Measurements from ENCODE around the gene GAS7. TPM values are rescaled to one million over a fixed set of nuclear protein-coding genes. Genes with fewer than 3 reads are reported as not detected.

GAS7 gene
- total RNA-seq, 1 experiment from 2014 or later: 4.1 TPM

- TF ChIP-seq CBX3 (IDR thresholded peaks at IDR 0.05; ENCODE audit: low read depth): no peak
- no peak for TF ChIP-seq POLR2AphosphoS5 (IDR thresholded peaks at IDR 0.05; ENCODE audit: low read depth, low read length)
- TF ChIP-seq SP1 (IDR thresholded peaks at IDR 0.05; ENCODE audit: low read depth): no peak
- TF ChIP-seq EZH2phosphoT487 (IDR thresholded peaks at IDR 0.05; ENCODE audit: borderline replicate concordance): no peak
- no peak for TF ChIP-seq ZNF274 (IDR thresholded peaks at IDR 0.05; ENCODE audit: low read depth, low read length)
- TF ChIP-seq MAX (IDR thresholded peaks at IDR 0.05): no peak
- TF ChIP-seq POLR2A (IDR thresholded peaks at IDR 0.05; ENCODE audit: borderline replicate concordance, extremely low read depth, insufficient read depth, insufficient read length): no peak
- TF ChIP-seq ZBTB33 (IDR thresholded peaks at IDR 0.05; ENCODE audit: extremely low read depth, insufficient replicate concordance, low read length): no peak
- TF ChIP-seq CTCF (IDR thresholded peaks at IDR 0.05 in 2 of 3, conservative IDR thresholded peaks at IDR 0.05 in 1 of 3; ENCODE audit: borderline replicate concordance in 1 of 3, insufficient read depth in 1 of 3, low read depth in 2 of 3, low read length in 2 of 3): no peak
- no peak for TF ChIP-seq YY1 (IDR thresholded peaks at IDR 0.05; ENCODE audit: extremely low read depth, insufficient replicate concordance, low read depth, low read length)
- TF ChIP-seq CEBPB (IDR thresholded peaks at IDR 0.05; ENCODE audit: low read depth): no peak
- no peak for TF ChIP-seq ELF1 (IDR thresholded peaks at IDR 0.05; ENCODE audit: borderline replicate concordance, low read depth)
- TF ChIP-seq SRF (IDR thresholded peaks at IDR 0.05; ENCODE audit: low read depth): no peak
- no peak for TF ChIP-seq REST (IDR thresholded peaks at IDR 0.05; ENCODE audit: low read depth)
- TF ChIP-seq EZH2 (IDR thresholded peaks at IDR 0.05): no peak
- no peak for TF ChIP-seq EGR1 (IDR thresholded peaks at IDR 0.05; ENCODE audit: low read depth)
- TF ChIP-seq ZFX (IDR thresholded peaks at IDR 0.05): no peak
- TF ChIP-seq ATF3 (IDR thresholded peaks at IDR 0.05): no peak
- DNase-seq (ENCODE audit: low read depth, low spot score) (no peak), ATAC-seq (no peak)
- Histone ChIP-seq H3K9ac (ENCODE audit: low read length) (no peak overlapping the region), H3K4me1 (ENCODE audit: control insufficient read depth in 1 of 2, insufficient read depth in 2 of 2, low read length in 2 of 2) (peaks cover 3 to 6% of the 10 kb centered on the region in 2 experiments; a peak in 3 of 4 replicates), H3K27ac (ENCODE audit: low read depth, low read length) (no peak overlapping the region), H3K27me3 (ENCODE audit: insufficient read depth, low read length) (no peaks in the 10 kb centered on the region), H3K4me2 (ENCODE audit: low read length) (no peak overlapping the region), H3K4me3 (replicated peaks in 1 of 2; ENCODE audit: low read depth in 1 of 2, low read length in 2 of 2) (no peak overlapping the region), H3K9me3 (ENCODE audit: control insufficient read depth in 1 of 2, insufficient read depth in 1 of 2, low read depth in 1 of 2, low read length in 2 of 2) (no peaks in the 10 kb centered on the region), H3K9me2 (ENCODE audit: insufficient read depth) (no peaks in the 10 kb centered on the region), H3K79me2 (ENCODE audit: insufficient read depth, low read length) (no peaks in the 10 kb centered on the region), H2AFZ (ENCODE audit: low read depth, low read length, poor library complexity, severe bottlenecking) (no peak overlapping the region), H4K20me1 (ENCODE audit: insufficient read depth) (no peaks in the 10 kb centered on the region), H3K36me3 (ENCODE audit: control insufficient read depth in 1 of 2, insufficient read depth in 2 of 2, low read length in 2 of 2) (no peaks in the 10 kb centered on the region)
- CTCF ChIA-PET: no interaction called here
- RAD21 ChIA-PET (ENCODE audit: low non-redundant PET in 1 of 2, low total read pairs in 2 of 2, uncharacterized antibody in 2 of 2, unreplicated experiment in 2 of 2): no interaction called here
- intact Hi-C loops (cut with micrococcal nuclease): no loop called here
- no TSS peak for BruUV-seq (replicated peaks)
- POLR2A ChIA-PET: no interaction called here
These were observed 1.6 kb upstream of the GAS7 start for GRCh38 chr17:10200016-10200415.

All from HCT116 (cell line).